ENCODE results near the gene VPS33A.

GRCh38 chr12:122309564-122310121 lies 43.3 kb upstream of the VPS33A start:
- TF ChIP-seq MYC (IDR thresholded peaks at IDR 0.05; ENCODE audit: insufficient read depth, insufficient read length, insufficient replicate concordance, low read length, severe bottlenecking) (no peak), SMAD1 (IDR thresholded peaks at IDR 0.05; ENCODE audit: low read depth, partially characterized antibody) (no peak), EZH2 (IDR thresholded peaks at IDR 0.05; ENCODE audit: borderline replicate concordance, control insufficient read depth, low read depth, low read length) (no peak), TCF12 (IDR thresholded peaks at IDR 0.05; ENCODE audit: low read depth, low read length) (no peak), FOS (IDR thresholded peaks at IDR 0.05; ENCODE audit: borderline replicate concordance, extremely low read depth, insufficient read length) (no peak), CTCF (IDR thresholded peaks at IDR 0.05 in 2 of 3, conservative IDR thresholded peaks at IDR 0.05 in 1 of 3; ENCODE audit: control insufficient read depth in 2 of 3, extremely low read depth in 1 of 3, insufficient read depth in 1 of 3, low read depth in 3 of 3, low read length in 3 of 3) (no peak), ZNF217 (IDR thresholded peaks at IDR 0.05) (no peak), PBX3 (IDR thresholded peaks at IDR 0.05; ENCODE audit: insufficient replicate concordance, low read depth, low read length) (no peak), POLR2AphosphoS5 (IDR thresholded peaks at IDR 0.05; ENCODE audit: low read length) (no peak), NFXL1 (IDR thresholded peaks at IDR 0.05; ENCODE audit: borderline replicate concordance) (no peak), CUX1 (IDR thresholded peaks at IDR 0.05; ENCODE audit: insufficient replicate concordance, low read depth, low read length) (no peak), NFYA (IDR thresholded peaks at IDR 0.05; ENCODE audit: borderline replicate concordance, low read depth, low read length) (no peak), SPI1 (IDR thresholded peaks at IDR 0.05; ENCODE audit: borderline replicate concordance, insufficient read depth, low read depth, low read length) (no peak)
